Nephron (organoid): ENCODE data around the gene SLC26A4.

Source experiments
- H3K27ac Mint-ChIP-seq, 3 experiments: 2 replicates each; pipeline ENCODE4 v1.8.0; 2020; ENCODE audit warnings: mixed read lengths in 3 of 3, mild to moderate bottlenecking in 2 of 3, moderate library complexity in 1 of 3
- H3K27me3 Mint-ChIP-seq: 2 replicates; pipeline ENCODE4 v1.8.0; 2021; ENCODE audit warnings: low read depth, mild to moderate bottlenecking, moderate library complexity, mixed read lengths
- H3K36me3 Mint-ChIP-seq: 2 replicates; pipeline ENCODE4 v1.8.0; 2020; ENCODE audit warnings: low read depth, mixed read lengths
- H3K4me1 Mint-ChIP-seq: 2 replicates; pipeline ENCODE4 v1.8.0; 2020; ENCODE audit warnings: mixed read lengths
- H3K4me3 Mint-ChIP-seq, 3 experiments: 2 replicates each; pipeline ENCODE4 v1.8.0; 2020; ENCODE audit warnings: mild to moderate bottlenecking in 3 of 3, mixed read lengths in 3 of 3, moderate library complexity in 2 of 3
- H3K9me3 Mint-ChIP-seq: 2 replicates; pipeline ENCODE4 v1.8.0; 2020; ENCODE audit warnings: mixed read lengths
- CTCF ChIP-seq, 3 experiments: fragments of 200-600 bp; sonication (generic); IDR thresholded peaks; one replicate each; pipeline ENCODE4 v1.5.0; 2021; ENCODE audit warnings: antibody characterized with exemption in 3 of 3; ENCODE audit not compliant: unreplicated experiment in 3 of 3

Gene SLC26A4

GRCh38 chr7:107711301-107711700, 50.7 kb downstream of the SLC26A4 start:
- H3K27ac Mint-ChIP-seq, result no peak overlapping the region

GRCh38 chr7:107712025-107712424, 51.4 kb downstream of the SLC26A4 start:
- Mint-ChIP-seq H3K27ac (no peak overlapping the region), H3K27me3 (no peaks in the 10 kb centered on the region), H3K4me1 (no peaks in the 10 kb centered on the region)

More at GRCh38 chr7:107711301-107711700, 50.7 kb downstream of the SLC26A4 start:
- no peaks in the 10 kb centered on the region for H3K27me3 Mint-ChIP-seq
- H3K36me3 Mint-ChIP-seq, result no peaks in the 10 kb centered on the region
- no peaks in the 10 kb centered on the region for H3K9me3 Mint-ChIP-seq
- no peaks in the 10 kb centered on the region for H3K4me1 Mint-ChIP-seq
- H3K4me3 Mint-ChIP-seq, result no peak overlapping the region
- no peak for TF ChIP-seq CTCF (IDR thresholded peaks at IDR 0.05; ENCODE audit: unreplicated experiment in 3 of 3)

GRCh38 chr7:107712896-107713295, 52.3 kb downstream of the SLC26A4 start:
- TF ChIP-seq CTCF (IDR thresholded peaks at IDR 0.05; ENCODE audit: unreplicated experiment in 3 of 3), result no peak
- no peaks in the 10 kb centered on the region for H3K4me1 Mint-ChIP-seq
- H3K9me3 Mint-ChIP-seq, result no peaks in the 10 kb centered on the region
- H3K27ac Mint-ChIP-seq, result no peak overlapping the region
- no peaks in the 10 kb centered on the region for H3K36me3 Mint-ChIP-seq
- H3K4me3 Mint-ChIP-seq, result no peak overlapping the region
- no peaks in the 10 kb centered on the region for H3K27me3 Mint-ChIP-seq

More at GRCh38 chr7:107712025-107712424, 51.4 kb downstream of the SLC26A4 start:
- no peaks in the 10 kb centered on the region for H3K36me3 Mint-ChIP-seq
- TF ChIP-seq CTCF (IDR thresholded peaks at IDR 0.05; ENCODE audit: unreplicated experiment in 3 of 3), result no peak
- H3K4me3 Mint-ChIP-seq, result no peak overlapping the region
- H3K9me3 Mint-ChIP-seq, result no peaks in the 10 kb centered on the region

- no peak overlapping the region for H3K4me3 Mint-ChIP-seq
- H3K27ac Mint-ChIP-seq, result no peak overlapping the region
- no peaks in the 10 kb centered on the region for H3K4me1 Mint-ChIP-seq
- TF ChIP-seq CTCF (IDR thresholded peaks at IDR 0.05; ENCODE audit: unreplicated experiment in 3 of 3), result no peak
- H3K9me3 Mint-ChIP-seq, result no peaks in the 10 kb centered on the region
- H3K36me3 Mint-ChIP-seq, result no peaks in the 10 kb centered on the region
- H3K27me3 Mint-ChIP-seq, result no peaks in the 10 kb centered on the region
These were observed 54.9 kb downstream of the SLC26A4 start for GRCh38 chr7:107715531-107715930.

GRCh38 chr7:107718456-107719193, 58.0 kb downstream of the SLC26A4 start:
- H3K9me3 Mint-ChIP-seq, result no peaks in the 10 kb centered on the region
- H3K36me3 Mint-ChIP-seq, result no peaks in the 10 kb centered on the region
- no peak overlapping the region for H3K27ac Mint-ChIP-seq
- H3K4me3 Mint-ChIP-seq, result no peak overlapping the region
- no peaks in the 10 kb centered on the region for H3K27me3 Mint-ChIP-seq
- no peaks in the 10 kb centered on the region for H3K4me1 Mint-ChIP-seq
- TF ChIP-seq CTCF (IDR thresholded peaks at IDR 0.05; ENCODE audit: unreplicated experiment in 3 of 3), result no peak

- no peak overlapping the region for H3K4me3 Mint-ChIP-seq
- H3K27me3 Mint-ChIP-seq, result peaks cover 6% of the 10 kb centered on the region
- TF ChIP-seq CTCF (IDR thresholded peaks at IDR 0.05; ENCODE audit: unreplicated experiment in 3 of 3), result no peak
- H3K4me1 Mint-ChIP-seq, result no peaks in the 10 kb centered on the region
- no peaks in the 10 kb centered on the region for H3K36me3 Mint-ChIP-seq
- H3K9me3 Mint-ChIP-seq, result no peaks in the 10 kb centered on the region
- H3K27ac Mint-ChIP-seq, result no peak overlapping the region
These were observed 60.7 kb downstream of the SLC26A4 start for GRCh38 chr7:107721286-107721685.
